ENCODE measurements around the gene CEL. TPM values are rescaled to one million over a fixed set of nuclear protein-coding genes. Genes with fewer than 3 reads are reported as not detected.

The CEL gene
- total RNA-seq, 1 donor from 2014 or later = 1.9 TPM

DNA sequence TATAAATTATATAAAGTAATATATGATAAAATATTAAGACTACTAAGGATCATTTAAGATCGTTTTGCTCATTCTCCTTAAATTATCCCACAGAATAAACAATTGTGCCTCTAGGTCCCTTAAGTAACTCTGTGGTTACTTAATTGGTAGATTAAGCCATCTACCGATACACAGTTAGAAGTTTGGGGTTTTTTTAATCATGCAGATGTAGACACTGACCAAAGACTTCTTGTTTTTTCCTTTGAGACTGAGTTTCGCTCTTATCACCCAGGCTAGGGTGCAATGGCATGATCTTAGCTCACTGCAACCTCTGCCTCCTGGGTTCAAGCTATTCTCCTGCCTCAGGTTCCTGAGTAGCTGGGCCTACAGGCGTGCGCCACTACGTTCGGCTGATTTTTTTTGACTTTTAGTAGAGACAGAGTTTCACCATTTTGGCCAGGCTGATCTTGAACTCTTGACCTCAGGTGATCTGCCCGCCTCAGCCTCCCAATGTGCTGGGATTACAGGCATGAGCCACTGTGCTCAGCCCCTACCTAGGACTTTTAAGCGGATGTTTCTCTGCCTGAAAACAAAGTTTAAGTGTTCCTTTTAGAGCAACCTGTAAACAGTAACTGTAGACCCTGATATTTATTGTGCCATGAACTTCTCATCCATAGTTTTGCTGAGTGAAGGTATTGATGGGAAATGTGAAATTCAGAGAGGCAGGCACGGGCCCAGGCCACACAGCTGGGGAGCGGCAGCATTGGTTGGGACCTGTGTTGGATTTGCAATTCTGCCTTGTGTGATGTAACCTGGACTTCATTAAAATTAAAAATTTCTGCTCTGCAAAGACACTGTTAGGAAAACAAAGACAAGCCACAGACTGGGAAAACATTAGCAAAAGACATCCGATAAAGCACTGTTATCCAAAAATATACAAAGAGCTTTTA, 11.6 kb downstream of the CEL start:
- DNase-seq (ENCODE audit: extremely low spot score, unreplicated experiment) = no peak
- Mint-ChIP-seq H3K27ac (ENCODE audit: unreplicated experiment) (no peak overlapping the region), H3K4me1 (ENCODE audit: unreplicated experiment) (peaks cover 40% of the 10 kb centered on the region), H3K4me3 (ENCODE audit: unreplicated experiment) (no peak overlapping the region), H3K36me3 (ENCODE audit: unreplicated experiment) (peaks cover 3% of the 10 kb centered on the region), H3K9me3 (ENCODE audit: unreplicated experiment) (no peaks in the 10 kb centered on the region), H3K27me3 (ENCODE audit: unreplicated experiment) (no peaks in the 10 kb centered on the region)
- TF ChIP-seq, protein P1, sequence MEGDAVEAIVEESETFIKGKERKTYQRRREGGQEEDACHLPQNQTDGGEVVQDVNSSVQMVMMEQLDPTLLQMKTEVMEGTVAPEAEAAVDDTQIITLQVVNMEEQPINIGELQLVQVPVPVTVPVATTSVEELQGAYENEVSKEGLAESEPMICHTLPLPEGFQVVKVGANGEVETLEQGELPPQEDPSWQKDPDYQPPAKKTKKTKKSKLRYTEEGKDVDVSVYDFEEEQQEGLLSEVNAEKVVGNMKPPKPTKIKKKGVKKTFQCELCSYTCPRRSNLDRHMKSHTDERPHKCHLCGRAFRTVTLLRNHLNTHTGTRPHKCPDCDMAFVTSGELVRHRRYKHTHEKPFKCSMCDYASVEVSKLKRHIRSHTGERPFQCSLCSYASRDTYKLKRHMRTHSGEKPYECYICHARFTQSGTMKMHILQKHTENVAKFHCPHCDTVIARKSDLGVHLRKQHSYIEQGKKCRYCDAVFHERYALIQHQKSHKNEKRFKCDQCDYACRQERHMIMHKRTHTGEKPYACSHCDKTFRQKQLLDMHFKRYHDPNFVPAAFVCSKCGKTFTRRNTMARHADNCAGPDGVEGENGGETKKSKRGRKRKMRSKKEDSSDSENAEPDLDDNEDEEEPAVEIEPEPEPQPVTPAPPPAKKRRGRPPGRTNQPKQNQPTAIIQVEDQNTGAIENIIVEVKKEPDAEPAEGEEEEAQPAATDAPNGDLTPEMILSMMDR (IDR thresholded peaks at IDR 0.05) = no peak

DNA sequence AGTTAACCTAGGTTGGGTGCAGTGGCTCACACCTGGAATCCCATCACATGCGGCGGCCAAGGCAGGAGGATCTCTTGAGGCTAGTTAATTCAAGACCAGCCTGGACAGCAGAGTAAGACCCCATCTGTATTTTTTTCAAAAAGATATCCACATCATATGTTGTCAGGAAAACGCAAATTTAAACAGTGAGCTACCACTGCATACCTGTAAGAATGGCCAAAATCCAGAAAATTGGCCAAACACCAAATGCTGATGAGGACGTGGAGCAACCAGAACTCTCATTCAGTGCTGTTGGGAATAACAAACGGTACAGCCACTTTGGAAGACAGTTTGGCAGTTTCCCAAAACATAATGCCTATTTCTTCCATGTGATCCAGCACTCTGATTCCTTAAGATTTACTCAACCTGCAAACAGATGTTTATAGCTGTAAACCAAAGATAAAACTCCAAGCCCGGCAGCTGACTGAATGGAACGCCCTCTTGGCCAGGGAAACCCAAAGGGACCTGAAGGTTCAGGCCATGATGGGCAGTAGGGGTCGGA, 12.4 kb downstream of the CEL start:
- peaks cover 3% of the 10 kb centered on the region for H3K36me3 Mint-ChIP-seq (ENCODE audit: unreplicated experiment)

DNA sequence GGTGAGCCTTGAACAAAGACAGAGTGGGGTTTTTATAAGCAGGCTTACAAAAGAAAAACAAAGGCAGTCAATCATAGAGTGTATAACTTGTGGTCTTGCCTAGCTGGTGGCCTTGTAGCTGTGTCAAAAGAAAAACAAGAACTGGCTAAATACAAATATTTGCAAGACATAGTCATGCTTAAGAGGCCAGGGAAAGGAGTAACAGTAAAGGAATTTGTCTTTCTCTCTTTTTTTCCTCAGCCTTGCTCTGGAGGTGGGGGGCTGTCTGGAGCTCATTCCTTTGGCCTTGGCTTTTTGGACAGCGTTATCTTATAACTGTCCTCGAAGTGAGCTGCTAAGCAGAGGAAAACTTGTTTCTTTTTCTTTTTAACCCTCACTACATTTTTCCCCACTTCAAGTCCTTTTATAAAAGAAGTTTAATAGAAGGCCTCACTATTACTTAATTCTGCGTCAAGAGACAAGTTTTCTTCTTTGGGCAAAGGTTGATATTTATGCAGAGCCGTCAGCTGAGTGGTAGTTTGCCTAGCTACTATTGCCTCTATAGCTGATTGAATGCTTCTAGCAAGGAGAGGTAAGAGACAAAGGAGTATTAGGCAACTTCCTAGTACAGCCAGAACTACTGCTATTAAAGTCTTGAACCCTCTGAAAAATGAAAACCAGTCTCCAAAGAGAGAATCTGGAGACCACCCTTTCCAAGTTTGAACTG, 14.3 kb downstream of the CEL start:
- no peaks in the 10 kb centered on the region for H3K9me3 Mint-ChIP-seq (ENCODE audit: unreplicated experiment)
- H3K4me1 Mint-ChIP-seq (ENCODE audit: unreplicated experiment) = peaks cover 40% of the 10 kb centered on the region
- H3K27ac Mint-ChIP-seq (ENCODE audit: unreplicated experiment) = peak overlapping the region; percentile 85
- peak overlapping the region; percentile 14 for H3K4me3 Mint-ChIP-seq (ENCODE audit: unreplicated experiment)
- TF ChIP-seq, protein P1 (IDR thresholded peaks at IDR 0.05) = no peak
- no peak for DNase-seq (ENCODE audit: extremely low spot score, unreplicated experiment)
- H3K27me3 Mint-ChIP-seq (ENCODE audit: unreplicated experiment) = peaks cover 6% of the 10 kb centered on the region
- H3K36me3 Mint-ChIP-seq (ENCODE audit: unreplicated experiment) = peaks cover 2% of the 10 kb centered on the region

More for the DNA sequence above, 12.4 kb downstream of the CEL start:
- Mint-ChIP-seq H3K4me3 (ENCODE audit: unreplicated experiment) (no peak overlapping the region), H3K4me1 (ENCODE audit: unreplicated experiment) (peaks cover 40% of the 10 kb centered on the region), H3K27me3 (ENCODE audit: unreplicated experiment) (no peaks in the 10 kb centered on the region), H3K27ac (ENCODE audit: unreplicated experiment) (peak overlapping the region; percentile 23), H3K9me3 (ENCODE audit: unreplicated experiment) (no peaks in the 10 kb centered on the region)
- DNase-seq (ENCODE audit: extremely low spot score, unreplicated experiment) = no peak
- TF ChIP-seq, protein P1 (IDR thresholded peaks at IDR 0.05) = no peak

DNA sequence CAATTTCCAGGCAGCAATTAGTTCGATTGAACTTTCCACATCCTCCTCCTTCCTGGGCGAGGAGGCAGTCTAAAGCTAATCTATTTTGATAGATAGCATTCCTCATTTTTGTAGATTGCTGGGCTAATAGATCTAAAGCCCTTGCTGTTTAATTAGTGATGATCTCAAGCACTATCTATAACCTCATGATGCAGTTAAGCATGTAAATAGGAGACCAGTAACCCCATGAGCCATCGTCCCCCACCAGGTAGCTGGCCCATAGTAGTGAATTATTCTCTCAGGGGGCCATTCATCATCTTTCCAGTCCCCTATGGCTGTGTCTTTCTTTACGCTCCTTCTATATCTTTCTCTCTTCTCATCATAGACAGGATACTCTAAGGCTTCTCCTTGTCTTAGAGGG, 14.9 kb downstream of the CEL start:
- Mint-ChIP-seq H3K4me3 (ENCODE audit: unreplicated experiment) (no peak overlapping the region), H3K4me1 (ENCODE audit: unreplicated experiment) (peaks cover 40% of the 10 kb centered on the region), H3K27me3 (ENCODE audit: unreplicated experiment) (peaks cover 6% of the 10 kb centered on the region), H3K36me3 (ENCODE audit: unreplicated experiment) (peaks cover 2% of the 10 kb centered on the region), H3K9me3 (ENCODE audit: unreplicated experiment) (no peaks in the 10 kb centered on the region), H3K27ac (ENCODE audit: unreplicated experiment) (peak overlapping the region; percentile 85)
- no peak for DNase-seq (ENCODE audit: extremely low spot score, unreplicated experiment)
- TF ChIP-seq, protein P1 (IDR thresholded peaks at IDR 0.05) = no peak

DNA sequence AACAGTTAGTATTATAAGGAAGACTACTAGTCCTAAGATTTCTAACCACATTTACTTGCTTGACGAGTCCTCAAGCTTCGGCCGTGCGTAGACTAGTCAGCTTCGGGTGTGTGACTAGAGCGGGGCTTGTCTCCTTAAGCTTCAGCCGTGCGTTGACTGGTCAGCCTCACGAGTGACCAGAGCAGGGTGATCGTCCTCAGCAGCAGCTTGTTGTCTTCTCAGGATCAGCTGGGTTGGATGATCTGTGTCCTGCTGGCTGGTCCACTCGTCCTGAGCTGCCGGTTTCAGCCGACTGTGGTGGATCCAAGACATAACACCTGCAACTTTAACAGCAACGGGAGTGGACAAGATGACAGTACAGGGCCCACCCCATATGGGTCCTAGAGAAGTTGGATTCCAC, 16.7 kb downstream of the CEL start:
- no peaks in the 10 kb centered on the region for H3K36me3 Mint-ChIP-seq (ENCODE audit: unreplicated experiment)
- H3K27ac Mint-ChIP-seq (ENCODE audit: unreplicated experiment) = no peak overlapping the region
- H3K27me3 Mint-ChIP-seq (ENCODE audit: unreplicated experiment) = peaks cover 6% of the 10 kb centered on the region
- no peak overlapping the region for H3K4me3 Mint-ChIP-seq (ENCODE audit: unreplicated experiment)
- TF ChIP-seq, protein P1 (IDR thresholded peaks at IDR 0.05) = no peak
- DNase-seq (ENCODE audit: extremely low spot score, unreplicated experiment) = no peak
- H3K4me1 Mint-ChIP-seq (ENCODE audit: unreplicated experiment) = peaks cover 40% of the 10 kb centered on the region
- no peaks in the 10 kb centered on the region for H3K9me3 Mint-ChIP-seq (ENCODE audit: unreplicated experiment)

Measured in osteocyte (in vitro differentiated cells).